EL (cell line): ENCODE data around the gene S100A8.
"Not testable (repeated sequence)": the region's sequence is repeated elsewhere in the genome, so short reads cannot be mapped to it uniquely, and the experiment has no call there.

Experiments
- DNase-seq: peaks from one replicate; pipeline ENCODE4 v3.0.0-alpha.2; 2016

S100A8 gene

DNA sequence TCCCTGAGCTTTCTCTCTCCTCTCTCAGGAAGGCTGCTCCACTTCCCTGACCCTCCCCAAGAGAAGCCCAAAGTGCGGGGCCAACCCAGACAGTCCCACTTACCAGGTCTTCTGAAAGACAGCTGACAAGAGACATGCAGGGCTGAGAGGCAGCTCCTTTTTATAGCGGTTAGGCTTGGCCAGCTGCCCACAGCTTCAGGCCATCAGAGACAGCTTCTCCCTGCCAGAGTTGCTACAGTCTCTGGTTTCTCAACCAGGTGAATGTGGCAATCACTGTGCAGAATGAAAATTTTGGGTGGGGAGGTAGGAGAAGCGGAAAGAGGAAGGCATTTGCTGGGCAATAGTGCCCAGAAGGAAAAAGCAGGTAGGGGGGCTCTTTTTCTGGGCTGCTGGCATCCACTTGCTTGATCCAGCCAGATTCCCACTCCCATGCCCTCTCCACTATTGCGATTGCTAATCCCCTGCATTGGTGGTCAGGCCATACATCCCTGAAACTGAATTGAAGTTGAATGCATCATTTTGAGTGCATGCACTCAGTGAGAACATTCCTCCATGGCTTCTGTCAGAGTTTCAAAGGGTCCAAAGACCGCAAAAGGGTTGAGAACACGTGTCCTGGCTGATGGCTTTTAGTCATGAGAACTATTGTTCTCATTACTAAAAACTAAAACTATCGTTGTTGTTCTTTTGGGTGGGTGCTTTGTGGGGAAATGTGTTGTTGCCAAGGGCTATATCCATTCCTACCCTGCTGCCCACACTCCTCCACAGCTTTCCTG, at the start of gene S100A8:
Gene S100A8 (minus strand): TSS at position 136 of the 773 bp plus-strand sequence. CDS start 538 bp downstream, outside the sequence.
- DNase-seq: no peak

DNA sequence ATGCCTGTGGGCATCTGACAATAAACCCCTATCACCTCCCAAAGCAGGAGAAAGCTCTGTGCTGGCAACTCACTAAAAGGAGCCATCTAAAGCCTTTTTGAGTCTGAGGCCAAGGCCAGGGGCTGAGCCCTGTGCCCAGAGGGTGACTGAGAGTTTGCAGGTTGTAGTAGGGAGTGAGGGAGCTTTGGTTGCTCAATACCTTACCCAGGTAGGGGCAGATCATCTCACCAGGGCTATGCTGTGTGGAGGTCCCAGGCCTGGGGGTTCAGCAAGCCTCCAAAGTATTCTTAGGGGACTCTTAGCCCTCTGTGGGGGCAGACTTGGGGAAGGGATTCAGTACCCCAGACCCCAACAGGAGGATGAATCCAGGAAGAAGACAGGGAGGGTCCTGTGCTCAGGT, 48.4 kb upstream of the S100A8 start:
- DNase-seq: no peak

DNA sequence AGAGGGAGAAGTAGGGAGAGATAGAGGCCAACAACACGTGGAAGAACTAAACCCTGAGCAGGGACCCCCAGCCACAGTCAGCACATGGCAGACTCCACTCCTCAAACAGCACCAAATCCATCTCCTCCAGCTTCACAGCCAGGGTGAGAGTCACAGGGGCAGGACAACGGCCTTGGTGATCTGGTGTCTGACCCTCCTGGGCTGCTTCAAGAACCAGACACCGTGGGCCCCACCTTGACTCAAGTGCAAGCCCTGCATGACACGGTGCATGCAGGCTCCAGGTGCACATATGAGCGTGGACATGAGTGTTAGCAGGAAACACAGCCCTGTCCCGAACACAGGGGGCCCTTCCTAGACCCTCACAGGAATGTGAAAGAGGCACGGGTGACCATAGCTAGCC, 47.7 kb upstream of the S100A8 start:
- no peak for DNase-seq

DNA sequence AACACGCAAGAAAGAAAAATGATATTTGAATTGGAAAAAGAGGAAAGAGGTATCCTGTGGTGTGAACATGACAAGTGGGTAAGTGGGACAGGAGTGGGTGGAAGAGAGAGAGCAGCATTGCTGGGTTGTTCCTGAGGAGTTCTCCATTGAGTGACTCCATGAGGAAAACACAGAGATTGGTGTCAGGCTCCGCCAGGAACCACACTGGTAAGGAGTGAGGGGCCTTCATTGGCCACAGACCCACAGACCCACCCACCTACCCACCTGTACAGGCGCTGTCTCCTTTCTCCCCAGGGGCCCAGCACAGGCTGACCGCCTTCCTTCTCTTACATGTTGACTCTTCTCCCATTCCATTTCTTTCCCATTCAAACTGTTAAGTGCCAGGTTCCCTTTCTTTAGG, 46.4 kb upstream of the S100A8 start:
- no peak for DNase-seq

DNA sequence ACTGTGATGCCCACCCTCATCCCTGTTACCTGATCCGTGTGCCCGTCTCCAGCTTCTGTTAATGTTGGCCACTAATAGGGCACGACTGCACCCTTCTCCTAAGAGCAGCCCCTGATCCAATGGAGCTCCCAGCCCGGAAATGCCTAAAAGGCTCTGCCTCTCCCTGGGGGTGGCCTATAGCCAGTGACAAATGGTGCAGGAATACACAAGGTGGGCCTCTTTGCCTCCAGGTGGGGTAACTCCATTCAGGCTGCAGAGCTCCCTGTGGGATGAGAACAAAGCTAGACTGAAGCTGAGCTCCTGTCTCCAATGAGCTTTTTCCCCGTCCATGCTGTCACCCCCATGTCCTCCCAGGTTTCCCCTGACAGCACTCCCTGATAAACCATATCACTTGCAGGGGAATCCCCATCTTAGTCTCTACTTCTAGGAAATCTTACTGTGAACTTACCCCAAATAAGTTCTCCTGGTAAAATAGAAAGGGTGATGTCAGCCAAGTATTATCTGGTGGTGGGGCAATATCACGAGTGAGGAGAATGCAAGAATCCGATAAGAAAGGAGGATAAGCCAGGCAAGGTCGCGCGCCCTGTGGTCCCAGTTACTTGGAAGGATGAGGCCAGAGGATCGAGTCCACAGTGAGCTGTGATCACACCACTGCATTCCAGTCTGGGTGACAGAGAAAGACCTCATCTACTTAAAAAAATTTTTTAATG, 44.0 kb upstream of the S100A8 start:
- DNase-seq: no peak

DNA sequence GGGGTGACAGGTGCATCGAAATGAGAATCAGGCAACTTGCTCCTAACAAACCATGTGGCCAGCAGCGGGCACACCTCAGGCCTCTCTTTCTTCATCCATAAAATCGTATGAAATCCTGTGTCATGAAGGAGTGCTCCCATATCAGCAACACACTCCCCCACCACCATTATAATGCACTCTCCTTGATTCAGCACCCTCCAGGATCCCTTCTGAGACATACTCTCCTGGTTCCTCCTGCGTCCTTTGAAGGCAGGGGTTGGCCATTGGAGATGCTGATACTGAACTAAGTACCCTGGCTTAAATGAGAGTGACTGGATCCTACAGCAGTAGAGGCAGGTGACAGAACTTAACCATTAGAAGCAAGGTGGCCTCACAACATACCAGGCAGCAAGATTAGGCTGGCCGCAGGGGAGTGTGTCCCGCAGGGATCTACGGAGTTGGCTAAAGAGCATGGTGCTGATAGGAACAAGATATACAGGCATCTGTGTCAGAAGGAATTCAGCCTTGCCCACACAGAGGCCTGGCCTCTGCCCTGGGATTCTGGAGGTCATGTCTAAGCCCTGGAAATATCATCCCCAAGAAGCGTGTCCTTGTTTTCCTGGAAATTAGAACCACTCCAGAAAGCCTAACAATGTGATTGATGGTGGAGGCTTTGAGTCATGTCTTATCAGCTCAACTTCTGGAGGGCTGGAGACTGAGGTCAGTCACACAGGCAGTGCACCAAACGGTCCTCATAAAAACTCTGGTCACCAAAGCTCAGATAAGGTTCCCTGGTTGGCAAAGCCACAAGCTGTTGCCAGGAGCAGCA, 42.2 kb upstream of the S100A8 start:
- DNase-seq: no peak

DNA sequence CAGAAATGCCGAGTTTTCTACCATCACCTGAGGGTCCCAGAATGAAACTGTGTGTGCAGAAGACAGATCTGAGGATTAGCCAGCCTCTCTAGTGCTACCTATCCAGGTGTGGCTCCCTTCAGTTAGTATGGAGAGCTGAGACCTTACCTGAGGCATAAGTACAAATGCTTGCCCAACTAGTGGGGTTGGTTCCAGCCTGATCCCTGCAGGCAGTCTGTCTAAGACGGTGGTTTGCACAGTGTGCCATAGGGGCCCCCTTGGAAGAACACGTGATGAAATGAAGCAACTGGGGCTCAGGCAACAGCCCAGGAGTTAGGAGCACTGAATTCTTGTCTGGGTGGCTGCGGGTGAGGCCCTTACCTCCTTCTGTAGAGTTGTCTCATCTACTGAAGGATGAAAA, 41.1 kb upstream of the S100A8 start:
- no peak for DNase-seq

DNA sequence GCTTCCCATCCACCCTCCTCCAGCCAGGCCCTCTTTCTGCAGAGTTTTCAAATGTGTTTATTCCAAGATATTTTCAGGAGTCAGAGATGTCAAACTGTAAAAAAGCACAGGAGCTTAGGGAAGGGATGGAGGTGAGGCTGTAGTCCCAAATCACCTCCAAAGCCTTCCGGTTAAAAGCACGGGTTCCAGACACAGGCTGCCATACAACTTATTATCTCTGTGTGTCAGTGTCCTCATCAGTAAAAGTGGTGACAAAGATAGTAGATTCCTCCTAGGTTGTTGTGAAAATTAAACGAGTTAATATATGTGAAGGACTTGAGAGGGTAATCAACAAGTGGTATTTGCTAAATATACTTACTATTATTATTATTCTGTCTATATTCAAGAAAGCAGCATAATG, 40.6 kb upstream of the S100A8 start:
- no peak for DNase-seq

DNA sequence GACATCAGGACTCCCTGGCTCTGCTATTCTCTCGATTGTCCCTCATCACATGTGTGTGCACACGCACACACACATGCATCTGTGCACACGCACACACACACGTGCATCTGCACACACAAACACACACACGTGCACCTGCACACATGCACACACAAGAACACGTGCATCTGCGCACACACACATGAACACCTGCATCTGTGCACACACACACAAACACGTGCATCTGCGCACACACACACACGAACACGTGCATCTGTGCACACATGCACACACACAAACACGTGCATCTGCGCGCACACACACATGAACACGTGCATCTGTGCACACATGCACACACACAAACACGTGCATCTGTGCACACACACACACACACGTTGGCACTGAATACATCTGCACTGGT, 40.1 kb upstream of the S100A8 start:
- DNase-seq: no peak

DNA sequence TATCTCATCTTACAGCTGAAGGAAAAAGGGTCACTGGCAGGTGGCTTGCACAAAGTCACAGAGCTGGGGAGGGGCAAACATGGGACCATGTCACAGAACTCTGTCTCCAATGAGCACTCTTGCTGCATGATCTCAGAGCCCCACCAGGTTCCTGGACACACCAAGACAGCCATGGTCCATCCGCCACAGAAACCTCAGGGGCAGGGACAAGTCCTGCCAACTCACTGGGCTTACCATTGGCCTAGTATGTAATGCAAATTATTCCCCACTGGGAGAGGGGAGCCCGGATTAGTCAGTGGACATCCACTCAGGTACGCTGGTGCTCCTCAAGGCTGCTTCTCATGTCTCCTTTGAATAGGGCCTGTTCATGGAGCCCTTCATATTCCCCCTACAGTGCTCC, 39.7 kb upstream of the S100A8 start:
- no peak for DNase-seq

DNA sequence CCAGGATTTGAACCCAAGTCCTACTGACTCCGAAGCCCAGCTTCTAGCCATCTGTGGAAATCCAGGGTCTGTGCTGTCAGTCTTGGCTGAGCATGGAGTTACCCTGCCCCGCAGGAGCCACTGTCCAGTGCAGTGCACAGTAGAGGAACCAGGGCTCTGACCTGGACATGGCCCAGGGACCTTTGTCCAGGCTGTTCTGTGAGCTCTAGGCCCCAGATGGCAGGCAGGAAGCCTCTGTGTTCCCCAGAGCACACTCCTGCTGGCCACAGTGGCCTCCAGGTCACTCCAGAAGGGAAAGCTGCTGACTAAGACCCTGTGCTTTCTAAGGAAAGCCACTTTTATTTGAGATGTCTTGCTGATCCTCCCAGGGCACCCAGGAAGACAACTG, 39.3 kb upstream of the S100A8 start:
- DNase-seq: no peak

DNA sequence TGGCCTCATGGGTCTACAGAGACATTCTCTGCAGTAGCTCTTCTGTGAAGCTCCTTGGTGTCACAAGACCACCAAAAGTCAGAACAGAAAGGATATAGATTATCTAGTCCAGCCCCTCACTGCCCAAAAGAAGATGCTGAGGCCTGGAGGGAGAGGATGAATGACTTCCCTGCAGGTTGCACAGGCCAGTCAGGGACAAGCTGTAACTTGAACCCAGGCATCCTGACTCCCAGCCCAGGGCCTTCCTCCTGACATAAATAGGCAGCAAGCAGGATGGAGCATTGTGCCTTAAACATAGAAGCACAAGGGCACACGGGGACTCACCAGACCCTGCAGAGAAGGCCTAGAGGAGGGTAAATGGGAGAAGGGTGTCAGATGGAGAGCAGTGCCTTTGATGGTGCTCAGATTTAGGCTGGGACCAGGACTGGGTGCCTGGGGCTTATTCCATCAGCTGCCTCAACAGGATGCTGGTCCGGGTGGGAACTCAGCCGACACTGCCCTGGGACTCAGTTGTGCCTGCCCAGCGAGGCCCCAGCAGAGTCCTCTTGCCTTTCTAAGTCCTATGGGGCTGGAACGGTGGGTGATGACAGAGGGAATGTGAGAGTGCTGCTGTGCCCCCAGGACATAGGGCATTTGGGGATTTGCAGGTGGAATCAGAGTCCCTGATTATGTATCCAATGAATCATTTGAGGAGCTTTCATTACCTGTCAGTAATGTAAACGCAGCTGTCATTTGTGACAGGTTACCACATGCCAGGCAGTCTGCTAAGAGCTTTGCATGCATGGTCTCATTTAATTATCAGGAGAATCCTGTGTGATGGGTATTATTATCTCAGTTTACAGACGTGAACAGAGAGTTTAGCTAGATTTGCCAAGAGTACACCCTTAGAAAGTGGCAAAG, 38.6 kb upstream of the S100A8 start:
- DNase-seq: no peak

DNA sequence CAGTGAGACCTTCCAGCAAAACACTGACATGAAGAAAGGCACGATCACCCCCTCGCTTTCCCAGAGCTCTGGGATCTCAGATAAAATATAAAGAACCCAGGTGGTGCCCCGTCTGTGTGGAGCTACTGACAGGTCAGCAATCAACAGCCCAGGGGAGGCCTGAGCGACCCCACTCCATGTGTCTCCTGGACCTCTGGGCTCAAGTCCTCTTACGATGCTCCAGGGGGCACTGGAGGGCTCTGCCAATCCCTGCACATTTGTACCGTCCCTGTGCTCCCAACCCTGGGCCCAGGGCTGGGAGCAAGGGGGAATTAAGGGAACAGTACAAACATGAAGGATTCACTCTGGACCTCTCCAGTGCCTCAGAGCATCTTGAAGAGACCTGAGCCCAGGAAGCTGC, 37.9 kb upstream of the S100A8 start:
- DNase-seq: no peak

DNA sequence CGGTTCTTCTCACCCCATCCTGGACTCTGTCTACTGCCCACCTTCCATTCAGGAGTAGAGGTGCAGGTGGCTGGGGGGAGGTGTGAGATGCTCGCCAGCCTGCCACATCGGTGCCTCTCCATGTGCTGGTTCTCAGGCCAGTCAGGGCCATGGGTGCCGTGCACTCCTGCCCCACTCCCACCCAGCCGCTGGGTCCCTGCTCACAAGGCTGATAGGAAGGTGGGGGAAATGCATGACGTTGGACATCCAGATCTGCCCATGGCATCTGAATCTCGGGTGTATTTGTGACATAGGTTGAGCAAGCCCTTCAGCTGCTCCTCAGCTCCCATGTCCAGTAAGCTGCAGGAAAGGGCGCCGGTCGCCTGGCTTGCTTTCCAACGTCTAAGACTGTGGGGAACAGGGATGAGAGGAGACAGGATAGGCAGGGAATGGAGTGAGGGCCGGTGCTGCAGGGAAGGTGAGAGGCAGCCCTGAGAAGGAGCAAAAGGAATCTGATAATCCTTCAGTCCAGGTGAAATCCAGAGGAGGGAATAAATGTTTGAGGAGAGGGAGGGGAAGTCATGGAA, 37.3 kb upstream of the S100A8 start:
- DNase-seq: no peak

DNA sequence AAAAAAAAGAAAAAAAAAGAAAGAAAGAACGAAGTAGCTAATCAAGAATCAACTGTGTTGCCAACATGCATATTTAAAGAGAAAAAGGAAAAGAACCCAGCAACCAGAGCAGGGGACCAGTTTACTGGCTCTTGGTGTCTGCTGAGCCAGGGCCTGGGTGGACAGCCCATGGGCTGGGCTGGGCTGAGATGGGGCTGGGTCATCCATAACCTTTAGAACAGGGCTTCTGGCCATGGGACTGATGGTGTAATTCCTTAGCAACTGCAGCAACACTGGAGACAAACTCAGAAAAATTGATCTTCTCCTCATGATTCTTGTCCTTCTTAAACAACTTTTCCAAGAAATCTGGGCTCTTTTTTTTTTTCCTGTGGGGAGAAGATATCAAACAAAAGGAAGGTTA, 35.9 kb upstream of the S100A8 start:
- no peak for DNase-seq

DNA sequence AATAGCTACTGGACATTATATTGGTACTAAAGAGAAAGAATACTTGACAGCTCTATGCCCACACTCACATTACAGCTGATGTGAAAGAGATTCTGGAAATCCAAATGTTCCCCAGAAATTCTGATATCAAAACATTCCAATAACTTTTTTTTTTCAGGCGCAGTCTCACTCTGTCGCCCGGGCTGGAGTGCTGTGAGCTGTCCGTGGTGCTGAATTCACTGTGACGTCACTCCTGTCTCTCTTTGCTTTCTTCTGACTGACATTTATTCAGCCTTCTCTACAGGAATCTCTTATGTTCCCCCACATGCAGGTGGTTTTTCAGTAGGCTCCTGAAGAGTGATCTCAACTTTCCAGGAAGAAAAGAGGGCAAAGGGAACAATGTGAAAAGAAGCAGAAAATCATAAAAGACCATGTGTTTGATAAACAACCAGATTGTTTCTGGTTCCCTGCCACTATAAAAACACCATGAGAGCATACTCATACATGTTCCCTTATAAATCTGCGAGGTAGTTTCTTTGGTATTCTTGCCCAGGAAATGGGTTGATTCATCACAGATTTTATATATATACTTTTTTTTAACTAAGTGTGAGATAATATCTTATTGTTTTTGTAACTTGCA, 31.7 kb upstream of the S100A8 start:
- DNase-seq: peak; percentile 62

DNA sequence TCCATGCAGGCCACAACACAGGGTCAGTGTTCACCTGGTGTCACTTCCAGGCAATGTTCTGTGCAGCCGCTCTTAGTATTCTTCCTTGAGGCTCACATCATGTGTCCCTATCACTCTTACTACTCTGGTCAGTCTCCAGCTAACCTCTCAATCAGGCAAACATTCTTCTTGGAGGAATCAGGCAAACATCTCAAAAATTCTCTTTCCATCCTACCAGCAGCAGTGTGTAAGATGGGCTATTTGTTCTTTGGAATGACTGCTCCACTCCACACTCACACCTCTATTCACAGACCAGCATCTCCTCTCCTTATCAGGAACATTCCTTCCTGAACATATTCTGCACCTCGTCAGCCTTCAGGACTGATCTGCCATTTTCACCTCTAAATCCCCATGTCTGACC, 29.4 kb upstream of the S100A8 start:
- no peak for DNase-seq

DNA sequence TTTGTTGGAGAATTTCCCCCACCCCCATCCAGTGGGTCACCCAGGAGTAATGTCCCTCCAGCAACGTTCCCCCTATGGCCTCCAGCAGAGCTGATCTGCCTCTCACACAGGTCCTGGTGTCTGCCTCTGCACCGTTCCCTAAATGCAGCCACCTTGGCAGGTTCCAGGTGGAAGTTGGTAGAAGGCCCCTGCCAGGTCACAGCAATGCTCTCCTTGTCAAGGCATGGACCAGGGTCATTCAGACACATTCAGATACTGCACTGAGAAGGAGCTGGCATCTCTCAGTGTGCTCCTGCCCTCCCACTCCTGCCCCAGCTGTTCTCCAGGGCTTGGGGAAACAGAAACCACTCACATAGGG, 28.5 kb upstream of the S100A8 start:
- DNase-seq: not testable (repeated sequence)

DNA sequence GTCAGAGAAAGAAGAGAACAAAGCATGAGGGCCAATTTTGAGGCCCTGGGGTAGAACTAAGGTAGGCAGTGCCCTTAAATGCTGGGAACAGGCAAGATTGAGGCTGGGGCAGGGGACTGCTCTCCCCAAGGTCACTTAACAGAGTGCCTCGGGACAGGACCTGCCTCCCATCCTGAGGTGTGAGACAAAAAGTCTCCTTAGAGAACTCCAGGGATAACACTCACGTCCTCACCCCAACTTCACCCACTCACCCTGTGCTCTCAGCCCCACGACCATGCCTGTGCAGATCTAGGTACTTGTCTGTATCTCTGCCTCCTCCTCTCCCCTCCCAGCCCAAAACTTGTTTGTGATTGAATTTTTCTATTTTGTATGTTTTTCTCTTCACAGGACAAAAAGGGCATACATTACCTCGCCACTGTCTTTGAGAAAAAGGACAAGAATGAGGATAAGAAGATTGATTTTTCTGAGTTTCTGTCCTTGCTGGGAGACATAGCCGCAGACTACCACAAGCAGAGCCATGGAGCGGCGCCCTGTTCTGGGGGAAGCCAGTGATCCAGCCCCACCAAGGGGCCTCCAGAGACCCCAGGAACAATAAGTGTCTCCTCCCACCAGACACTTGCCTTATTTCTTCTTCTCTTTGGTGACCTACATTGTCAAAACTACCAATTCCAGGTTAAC, 28.0 kb upstream of the S100A8 start:
- DNase-seq: not testable (repeated sequence)

DNA sequence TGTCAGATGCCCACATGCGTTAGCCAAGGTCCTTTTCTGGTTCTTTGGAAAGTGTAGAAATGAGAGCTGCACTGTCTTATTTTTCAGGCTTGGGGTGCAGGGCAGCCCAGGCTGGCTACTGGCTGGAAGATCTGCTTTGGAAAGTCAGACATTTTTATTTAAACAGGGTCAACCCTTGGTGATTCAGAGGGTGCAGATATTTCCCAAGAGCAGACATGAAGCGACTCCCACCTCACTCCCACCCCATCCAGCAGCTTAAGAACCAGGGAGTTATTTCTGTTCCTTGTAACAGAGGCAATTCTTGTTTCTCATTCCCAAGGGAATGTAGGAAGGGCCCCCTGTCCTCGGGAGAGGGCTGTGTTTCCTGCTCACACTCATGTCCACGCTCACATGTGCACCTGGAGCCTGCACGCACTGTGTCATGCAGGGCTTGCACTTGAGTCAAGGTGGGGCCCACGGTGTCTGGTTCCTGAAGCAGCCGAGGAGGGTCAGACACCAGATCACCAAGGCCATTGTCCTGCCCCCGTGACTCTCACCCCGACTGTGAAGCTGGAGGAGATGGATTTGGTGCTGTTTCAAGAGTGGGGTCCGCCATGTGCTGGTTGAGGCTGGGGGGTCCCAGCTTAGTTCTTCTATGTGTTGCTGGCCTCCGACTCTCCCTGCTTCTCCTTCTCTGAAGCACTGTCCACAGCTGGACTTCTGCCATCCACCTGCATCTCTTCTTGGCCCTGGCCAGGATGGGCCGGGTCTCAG, 26.4 kb upstream of the S100A8 start:
- no peak for DNase-seq
